ENCODE data around the gene APOA5. TPM values are rescaled to one million over a fixed set of nuclear protein-coding genes. Genes with fewer than 3 reads are reported as not detected.

APOA5 gene
- total RNA-seq, 1 experiment from 2014 or later = 0.11 TPM

GRCh38 chr11:116787436-116787785, 4.3 kb downstream of the APOA5 start:
- peaks cover 30 to 48% (median 46%) of the 10 kb centered on the region in 3 experiments for H3K36me3 Mint-ChIP-seq (ENCODE audit: insufficient read depth in 1 of 3, low read depth in 3 of 3)
- Histone ChIP-seq H3K79me1 (ENCODE audit: insufficient read depth, low read depth, low read length, poor library complexity, severe bottlenecking) (peaks cover 5% of the 10 kb centered on the region), H4K5ac (ENCODE audit: insufficient read length, low read depth, low read length) (no peak overlapping the region), H2BK5ac (ENCODE audit: insufficient read length, low read length) (no peak overlapping the region), H3K23ac (ENCODE audit: insufficient read length, low read depth, low read length) (no peak overlapping the region), H2BK120ac (ENCODE audit: low read depth, low read length, poor library complexity, severe bottlenecking) (no peak overlapping the region), H3T11ph (ENCODE audit: low read length) (no peak overlapping the region), H2AFZ (ENCODE audit: low read length) (no peak overlapping the region), H3K9ac (ENCODE audit: extremely low read depth, insufficient read length, low read length) (peak overlapping the region; percentile 76), H4K91ac (ENCODE audit: insufficient read length, low read depth, low read length) (no peak overlapping the region), H2BK12ac (ENCODE audit: insufficient read length, low read depth, low read length) (no peak overlapping the region), H2BK20ac (ENCODE audit: low read depth, low read length, poor library complexity, severe bottlenecking) (no peak overlapping the region), H3K4ac (ENCODE audit: low read depth, low read length) (no peak overlapping the region), H2AK5ac (ENCODE audit: insufficient read length, low read length) (no peak overlapping the region), H3K9me3 (ENCODE audit: control insufficient read depth, low read depth, low read length) (no peaks in the 10 kb centered on the region), H3K79me2 (ENCODE audit: insufficient read depth, low read length) (peaks cover 2% of the 10 kb centered on the region; the same call in 1 of the 2 replicates), H3K56ac (ENCODE audit: insufficient read length, low read depth, low read length) (no peak overlapping the region), H3K18ac (ENCODE audit: insufficient read length, low read depth, low read length) (no peak overlapping the region), H3K14ac (ENCODE audit: insufficient read depth, low read length) (no peak overlapping the region; the same call in 1 of the 2 replicates), H3K23me2 (ENCODE audit: insufficient read length, low read depth, low read length, poor library complexity, severe bottlenecking) (peaks cover 13% of the 10 kb centered on the region), H4K8ac (replicated peaks; ENCODE audit: insufficient read length, low read depth, low read length) (no peak overlapping the region), H3K27ac (ENCODE audit: insufficient read length, low read depth, low read length) (no peak overlapping the region), H3K4me1 (ENCODE audit: insufficient read depth, low read length) (no peaks in the 10 kb centered on the region; the same call in 1 of the 2 replicates), H4K20me1 (ENCODE audit: control insufficient read depth, insufficient read depth, insufficient read length) (no peaks in the 10 kb centered on the region), H2BK15ac (ENCODE audit: low read depth, low read length) (no peak overlapping the region), H3K27me3 (ENCODE audit: insufficient read depth, low read length) (no peaks in the 10 kb centered on the region; the same call in 1 of the 2 replicates), H3K4me2 (ENCODE audit: insufficient read depth, insufficient read length, low read length) (peak overlapping the region; percentile 71)
- H3K9me3 Mint-ChIP-seq = no peaks in the 10 kb centered on the region
- peak overlapping the region; percentile 88 to 91 for H3K4me3 Mint-ChIP-seq
- H3K27me3 Mint-ChIP-seq (ENCODE audit: low read depth) = peaks cover 22% of the 10 kb centered on the region
- no CpG with 5 or more reads among the region's 15 CpGs for WGBS (ENCODE audit: extremely low coverage, insufficient read length, low lambda C conversion rate)
- no peak overlapping the region for H3K27ac Mint-ChIP-seq
- H3K4me1 Mint-ChIP-seq = peaks cover 17 to 23% of the 10 kb centered on the region in 2 experiments
- no peak for TF ChIP-seq CTCF (conservative IDR thresholded peaks at IDR 0.05)
- no peak for DNase-seq

Measured in H9 (cell line).